ENCODE data around the gene SLC52A3. TPM values are rescaled to one million over a fixed set of nuclear protein-coding genes. Genes with fewer than 3 reads are reported as not detected.
A peak's percentile ranks its signal among the peaks of the same experiment; 100 is the strongest.

SLC52A3 gene
- total and polyA plus RNA-seq, 9 of the 15 experiments (the other 6 are each of a cell fraction or from before 2014, with no cell fraction given), result 0.06 to 0.60 (median 0.11) TPM

DNA sequence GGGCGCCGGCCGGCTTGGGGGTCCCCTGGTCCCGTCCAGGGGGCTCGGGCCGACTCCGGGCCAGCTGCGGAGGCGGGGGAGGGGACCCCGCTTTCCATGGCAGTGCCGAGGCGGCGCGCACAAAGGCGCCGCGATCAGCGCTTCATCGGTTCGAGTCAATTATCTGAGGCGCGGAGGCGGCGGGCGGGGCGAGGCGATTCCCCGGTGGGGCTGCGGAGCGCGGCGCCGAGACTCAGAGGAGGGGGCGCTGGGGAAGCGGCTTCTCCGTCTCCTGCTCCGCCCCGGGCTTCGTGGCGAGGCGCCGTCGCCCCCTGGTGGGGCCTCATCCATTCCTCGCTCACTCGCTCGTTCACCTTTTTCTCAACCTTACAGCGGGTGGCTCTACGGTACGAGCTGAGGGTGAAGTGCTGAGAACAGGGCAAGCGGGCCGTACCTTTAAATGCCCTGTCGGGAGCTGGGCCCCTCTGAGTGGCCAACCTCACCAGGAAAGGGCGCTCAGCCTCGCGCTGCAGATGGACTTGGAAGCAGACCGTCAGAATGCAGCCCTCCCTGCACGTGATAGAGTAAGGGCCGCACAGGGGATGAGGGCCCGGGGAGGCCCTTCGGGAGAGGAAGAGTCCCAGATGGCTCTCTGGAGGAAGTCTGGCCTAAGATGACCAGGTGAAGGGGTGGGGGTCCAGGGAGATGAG is 39.9 kb downstream of the SLC52A3 start:
- Histone ChIP-seq H4K20me1 (replicated peaks; ENCODE audit: control insufficient read depth, insufficient read depth, low read length) (no peaks in the 10 kb centered on the region), H3K9me3 (replicated peaks; ENCODE audit: control insufficient read depth, insufficient read depth, low read depth, low read length) (no peaks in the 10 kb centered on the region), H3K4me3 (peak overlapping the region; percentile 61), H3K36me3 (ENCODE audit: control insufficient read depth, insufficient read depth, low read length) (no peaks in the 10 kb centered on the region), H2AFZ (ENCODE audit: low read depth, low read length) (peak overlapping the region; percentile 86), H3K27ac (ENCODE audit: extremely low read depth, low read depth, low read length) (peak overlapping the region; percentile 74), H3K9me1 (ENCODE audit: control insufficient read depth, insufficient read depth, low read length) (no peaks in the 10 kb centered on the region), H3K4me1 (replicated peaks in 1 of 2; ENCODE audit: control insufficient read depth in 2 of 2, insufficient read depth in 2 of 2, low read length in 2 of 2) (peaks cover 5 to 18% of the 10 kb centered on the region in 2 experiments; a peak in 4 of 5 replicates), H3K79me2 (ENCODE audit: control insufficient read depth, insufficient read depth, low read length) (no peaks in the 10 kb centered on the region), H3K27me3 (ENCODE audit: control insufficient read depth in 2 of 2, insufficient read depth in 2 of 2, low read length in 2 of 2) (no peaks in the 10 kb centered on the region), H3K4me2 (ENCODE audit: insufficient read depth, low read length) (peak overlapping the region; percentile 53), H3K9ac (ENCODE audit: insufficient read depth in 1 of 2, low read depth in 2 of 2, low read length in 2 of 2) (peak overlapping the region; percentile 67 to 91; a peak in 3 of 4 replicates)
- CTCF ChIA-PET (ENCODE audit: low intra/inter-chr PET ratio), result interaction anchor here (0.6 to 3.6 kb wide), 4 partner anchors 75 to 374 kb away, joined by 3 to 22 read pairs (median 7); partner anchors contain the start of gene SRXN1
- ATAC-seq (peak; percentile 99), FAIRE-seq (peak; percentile 87), DNase-seq (ENCODE audit: extremely low read depth in 1 of 4, low spot score in 3 of 4) (peak; percentile 84 to 88 (median 87))
- BruUV-seq (replicated peaks), result no TSS peak
- WGBS (ENCODE audit: insufficient coverage, low coverage, missing lambda C conversion rate), result 5% methylated on average over 43 of the region's 60 CpGs
- intact Hi-C loops (cut with micrococcal nuclease) (loop anchor here (2.0 to 5.0 kb wide), 3 partner anchors 56 to 168 kb away; partner anchors contain the start of gene SRXN1), in situ Hi-C loops (cut with MboI) (loop anchor here (5.0 kb wide), 2 partner anchors 76 to 376 kb away; partner anchors contain the start of gene SRXN1)
- POLR2A ChIA-PET, result interaction anchor here (0.7 kb wide), 2 partner anchors 49 to 58 kb away, joined by 3 read pairs; no protein-coding TSS in a partner anchor
- TF ChIP-seq HMGN3 (IDR thresholded peaks at IDR 0.05; ENCODE audit: borderline replicate concordance, extremely low read depth, insufficient read length, low read depth, low read length) (peak; percentile 69), ATF1 (CRISPR knock-in tag; IDR thresholded peaks at IDR 0.05) (no peak), ATF1 (tag; IDR thresholded peaks at IDR 0.05) (peak; percentile 36), TEAD1 (CRISPR knock-in tag; IDR thresholded peaks at IDR 0.05) (0 out of 4 replicates have a peak, but pooled peaks of 1 of the 2 experiments have one; percentile 33), RNF2 (IDR thresholded peaks at IDR 0.05) (0 out of 2 replicates have a peak, but pooled peaks have one; percentile 20), BHLHE40 (IDR thresholded peaks at IDR 0.05; ENCODE audit: low read length) (peak; percentile 34; the same call in 1 of the 2 replicates), CREB1 (IDR thresholded peaks at IDR 0.05) (no peak), CREB1 (CRISPR knock-in tag; IDR thresholded peaks at IDR 0.05) (0 out of 2 replicates have a peak, but pooled peaks have one; percentile 8), ZNF347 (CRISPR knock-in tag; IDR thresholded peaks at IDR 0.05; ENCODE audit: low read depth) (no peak), SRF (CRISPR knock-in tag; IDR thresholded peaks at IDR 0.05) (no peak), CC2D1A (IDR thresholded peaks at IDR 0.05) (0 out of 2 replicates have a peak, but pooled peaks have one; percentile 19), ZNF175 (CRISPR knock-in tag; IDR thresholded peaks at IDR 0.05; ENCODE audit: low read depth) (no peak), USF1 (CRISPR knock-in tag; IDR thresholded peaks at IDR 0.05) (peak; percentile 48; the same call in 1 of the 2 replicates), SMC3 (conservative IDR thresholded peaks at IDR 0.05; ENCODE audit: insufficient read depth, low read depth, low read length) (peak; percentile 89), PRDM10 (IDR thresholded peaks at IDR 0.05; ENCODE audit: partially characterized antibody) (peak; percentile 57), BMI1 (IDR thresholded peaks at IDR 0.05; ENCODE audit: low read length) (no peak)
- TF ChIP-seq, protein P1, sequence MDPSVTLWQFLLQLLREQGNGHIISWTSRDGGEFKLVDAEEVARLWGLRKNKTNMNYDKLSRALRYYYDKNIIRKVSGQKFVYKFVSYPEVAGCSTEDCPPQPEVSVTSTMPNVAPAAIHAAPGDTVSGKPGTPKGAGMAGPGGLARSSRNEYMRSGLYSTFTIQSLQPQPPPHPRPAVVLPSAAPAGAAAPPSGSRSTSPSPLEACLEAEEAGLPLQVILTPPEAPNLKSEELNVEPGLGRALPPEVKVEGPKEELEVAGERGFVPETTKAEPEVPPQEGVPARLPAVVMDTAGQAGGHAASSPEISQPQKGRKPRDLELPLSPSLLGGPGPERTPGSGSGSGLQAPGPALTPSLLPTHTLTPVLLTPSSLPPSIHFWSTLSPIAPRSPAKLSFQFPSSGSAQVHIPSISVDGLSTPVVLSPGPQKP (CRISPR knock-in tag; IDR thresholded peaks at IDR 0.05), result no peak

Measured in K562 (cell line).